Measurements from ENCODE around the gene CCNL1. TPM values are rescaled to one million over a fixed set of nuclear protein-coding genes. Genes with fewer than 3 reads are reported as not detected.

CCNL1 gene
- polyA plus RNA-seq, 1 experiment = 145 TPM

- H3K27me3 ChIP-seq (ENCODE audit: control insufficient read depth, insufficient read depth, low read length) = no peaks in the 10 kb centered on the region
- POLR2A ChIA-PET = interaction anchor here (0.7 to 3.7 kb wide), 4 partner anchors 11 to 23 kb away, joined by 4 to 25 read pairs (median 6); no protein-coding TSS in a partner anchor
- CTCF ChIA-PET = interaction anchor here (1.0 to 3.2 kb wide), 4 partner anchors 8 to 38 kb away, joined by 3 to 18 read pairs (median 8); no protein-coding TSS in a partner anchor
- H3K27ac ChIP-seq (ENCODE audit: low read depth, low read length) = no peak overlapping the region
- H3K4me3 ChIP-seq (ENCODE audit: low read depth, low read length) = no peak overlapping the region
- H3K9me3 ChIP-seq (ENCODE audit: control insufficient read depth, insufficient read depth, low read length) = no peaks in the 10 kb centered on the region
- no peak for DNase-seq (ENCODE audit: low read depth, low spot score)
- TF ChIP-seq CTCF (IDR thresholded peaks at IDR 0.05; ENCODE audit: low read depth, low read length) = no peak
These were observed 60.4 kb downstream of the CCNL1 start for GRCh38 chr3:157099326-157100095.

GRCh38 chr3:157098823-157099185 is 61.1 kb downstream of the CCNL1 start:
- ChIA-PET CTCF (interaction anchor here (0.7 to 3.2 kb wide), 4 partner anchors 10 to 206 kb away, joined by 3 to 18 read pairs (median 10); no protein-coding TSS in a partner anchor), POLR2A (interaction anchor here (0.7 to 3.7 kb wide), 4 partner anchors 10 to 23 kb away, joined by 4 to 25 read pairs (median 6); no protein-coding TSS in a partner anchor)
- H3K27me3 ChIP-seq (ENCODE audit: control insufficient read depth, insufficient read depth, low read length) = no peaks in the 10 kb centered on the region
- no peak for DNase-seq (ENCODE audit: low read depth, low spot score)
- H3K27ac ChIP-seq (ENCODE audit: low read depth, low read length) = no peak overlapping the region
- H3K4me3 ChIP-seq (ENCODE audit: low read depth, low read length) = no peak overlapping the region
- TF ChIP-seq CTCF (IDR thresholded peaks at IDR 0.05; ENCODE audit: low read depth, low read length) = no peak
- no peaks in the 10 kb centered on the region for H3K9me3 ChIP-seq (ENCODE audit: control insufficient read depth, insufficient read depth, low read length)

GRCh38 chr3:157098121-157098822 is 61.7 kb downstream of the CCNL1 start:
- DNase-seq (ENCODE audit: low read depth, low spot score) = no peak
- no peaks in the 10 kb centered on the region for H3K27me3 ChIP-seq (ENCODE audit: control insufficient read depth, insufficient read depth, low read length)
- POLR2A ChIA-PET = interaction anchor here (1.0 to 3.7 kb wide), 3 partner anchors 10 to 24 kb away, joined by 5 to 25 read pairs (median 8); no protein-coding TSS in a partner anchor
- no peak overlapping the region for H3K4me3 ChIP-seq (ENCODE audit: low read depth, low read length)
- no peak overlapping the region for H3K27ac ChIP-seq (ENCODE audit: low read depth, low read length)
- H3K9me3 ChIP-seq (ENCODE audit: control insufficient read depth, insufficient read depth, low read length) = no peaks in the 10 kb centered on the region
- no peak for TF ChIP-seq CTCF (IDR thresholded peaks at IDR 0.05; ENCODE audit: low read depth, low read length)
- CTCF ChIA-PET = interaction anchor here (0.7 to 3.2 kb wide), 4 partner anchors 10 to 433 kb away, joined by 4 to 18 read pairs (median 10); no protein-coding TSS in a partner anchor

Small RNA genes lying within 50 kb of the gene (small RNA-seq; reads per million reads assigned to genes)
- gene RF00019 (ENCODE audit: insufficient read length, low read depth) (not detected), gene RNA5SP146 (ENCODE audit: insufficient read length, low read depth) (not detected)
